WI38 (cell line): ENCODE results near the gene NAA60.

ENCODE experiments used
- H3K4me3 ChIP-seq: 2 replicates; pipeline ENCODE4 v1.5.1; 2011; ENCODE audit warnings: low read depth, mild to moderate bottlenecking, control low read depth, low read length
- TF ChIP-seq, protein P1 (sequence below): IDR thresholded peaks from 2 replicates; pipeline ENCODE4 v1.5.1; 2012; ENCODE audit warnings: low read depth, mild to moderate bottlenecking, control low read depth, low read length

NAA60 gene

DNA sequence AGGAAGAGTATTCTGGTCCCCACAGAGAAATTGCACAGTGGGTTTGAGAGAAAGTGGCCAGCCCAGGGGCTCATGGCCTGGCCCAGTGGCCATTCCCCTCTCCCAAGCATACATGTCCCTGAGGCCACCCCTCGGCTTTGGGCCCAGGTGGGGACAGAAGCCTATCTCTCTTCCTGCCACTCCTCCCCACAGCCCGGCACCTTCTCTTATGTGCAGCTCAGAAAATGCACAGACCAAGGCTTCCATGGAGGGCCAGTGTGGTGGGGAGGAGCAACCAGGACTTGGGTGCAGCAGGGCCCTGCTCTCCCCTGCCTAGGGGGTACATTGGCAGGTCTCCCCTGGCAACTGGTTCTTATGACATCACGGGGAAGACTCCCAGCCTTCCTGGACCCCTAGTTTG, 51.7 kb downstream of the NAA60 start, which contains the start of gene C16orf90:
C16orf90 (minus strand) TSS at position 314 of the 400 bp plus-strand sequence; CDS start at position 246, 68 bp downstream.
- TF ChIP-seq, protein P1, sequence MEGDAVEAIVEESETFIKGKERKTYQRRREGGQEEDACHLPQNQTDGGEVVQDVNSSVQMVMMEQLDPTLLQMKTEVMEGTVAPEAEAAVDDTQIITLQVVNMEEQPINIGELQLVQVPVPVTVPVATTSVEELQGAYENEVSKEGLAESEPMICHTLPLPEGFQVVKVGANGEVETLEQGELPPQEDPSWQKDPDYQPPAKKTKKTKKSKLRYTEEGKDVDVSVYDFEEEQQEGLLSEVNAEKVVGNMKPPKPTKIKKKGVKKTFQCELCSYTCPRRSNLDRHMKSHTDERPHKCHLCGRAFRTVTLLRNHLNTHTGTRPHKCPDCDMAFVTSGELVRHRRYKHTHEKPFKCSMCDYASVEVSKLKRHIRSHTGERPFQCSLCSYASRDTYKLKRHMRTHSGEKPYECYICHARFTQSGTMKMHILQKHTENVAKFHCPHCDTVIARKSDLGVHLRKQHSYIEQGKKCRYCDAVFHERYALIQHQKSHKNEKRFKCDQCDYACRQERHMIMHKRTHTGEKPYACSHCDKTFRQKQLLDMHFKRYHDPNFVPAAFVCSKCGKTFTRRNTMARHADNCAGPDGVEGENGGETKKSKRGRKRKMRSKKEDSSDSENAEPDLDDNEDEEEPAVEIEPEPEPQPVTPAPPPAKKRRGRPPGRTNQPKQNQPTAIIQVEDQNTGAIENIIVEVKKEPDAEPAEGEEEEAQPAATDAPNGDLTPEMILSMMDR, result no peak

GRCh38 chr16:3496386-3496785, 52.9 kb downstream of the NAA60 start:
- TF ChIP-seq, protein P1, result no peak
- H3K4me3 ChIP-seq, result no peak overlapping the region

More for the DNA sequence above, 51.7 kb downstream of the NAA60 start, which contains the start of gene C16orf90:
- H3K4me3 ChIP-seq, result no peak within 1 kb of the TSS

- TF ChIP-seq, protein P1, result no peak
- no peak overlapping the region for H3K4me3 ChIP-seq
These were observed 54.3 kb downstream of the NAA60 start for GRCh38 chr16:3497771-3498170.

DNA sequence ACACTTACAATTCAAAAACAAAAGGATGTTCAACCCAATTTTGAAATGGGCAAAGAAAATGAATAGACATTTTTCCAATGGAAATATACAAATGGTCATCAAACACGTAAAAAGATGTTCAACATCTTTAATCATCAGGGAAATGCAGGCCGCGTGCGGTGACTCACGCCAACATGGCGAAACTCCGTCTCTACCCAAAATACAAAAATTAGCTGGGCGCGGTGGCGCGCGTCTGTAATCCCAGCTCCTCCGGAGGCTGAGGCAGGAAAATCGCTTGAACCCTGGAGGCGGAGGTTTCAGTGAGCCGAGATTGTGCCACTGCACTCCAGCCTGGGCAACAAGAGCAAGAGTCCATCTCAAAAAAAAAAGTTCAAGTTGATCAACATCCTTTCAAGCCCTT, 55.5 kb downstream of the NAA60 start:
- no peak overlapping the region for H3K4me3 ChIP-seq
- TF ChIP-seq, protein P1, result no peak

DNA sequence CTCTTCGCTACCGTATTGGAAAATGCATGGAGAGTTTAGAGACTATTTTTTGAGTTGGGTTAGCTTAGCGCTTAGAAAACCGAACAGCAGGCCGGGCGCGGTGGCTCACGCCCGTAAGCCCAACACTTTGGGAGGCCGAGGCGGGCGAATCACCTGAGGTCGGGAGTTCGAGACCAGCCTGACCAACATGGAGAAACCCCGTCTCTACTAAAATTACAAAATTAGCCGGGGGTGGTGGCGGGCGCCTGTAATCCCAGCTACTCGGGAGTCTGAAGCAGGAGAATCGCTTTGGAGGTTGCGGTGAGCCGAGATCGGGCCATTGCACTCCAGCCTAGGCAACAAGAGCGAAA, 57.9 kb downstream of the NAA60 start:
- peak overlapping the region; percentile 81 for H3K4me3 ChIP-seq

DNA sequence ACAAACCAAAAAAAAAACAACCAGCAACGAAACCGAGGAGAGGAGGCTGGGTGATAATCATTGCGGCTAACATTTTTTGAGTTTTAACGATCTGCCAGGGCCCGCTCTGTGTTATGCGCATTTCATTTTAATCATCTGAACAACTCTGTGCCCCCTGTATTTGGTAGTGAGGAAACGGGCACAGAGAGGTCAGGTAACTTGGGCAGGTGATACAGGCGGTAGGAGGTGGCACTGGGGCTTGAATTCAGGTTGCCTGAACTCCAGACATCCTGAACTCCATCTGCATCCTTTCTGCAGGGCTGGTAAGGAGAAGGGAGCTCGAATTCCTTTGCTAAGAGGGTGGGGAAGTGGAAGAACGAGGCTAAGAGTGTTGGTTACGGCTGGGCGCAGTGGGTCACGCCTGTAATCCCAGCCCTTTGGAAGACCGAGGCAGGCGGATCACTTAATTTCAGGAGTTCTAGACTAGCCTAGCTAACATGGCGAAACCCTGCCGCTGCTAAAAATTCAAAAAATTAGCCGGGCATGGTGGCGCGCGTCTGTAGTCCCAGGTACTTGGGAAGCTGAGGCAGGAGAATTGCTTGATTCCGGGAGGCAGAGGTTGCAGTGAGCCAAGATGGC, 58.4 kb downstream of the NAA60 start:
- H3K4me3 ChIP-seq, result peak overlapping the region; percentile 81
- TF ChIP-seq, protein P1, result no peak

GRCh38 chr16:3503523-3503922, 60.0 kb downstream of the NAA60 start:
- TF ChIP-seq, protein P1, result no peak
- H3K4me3 ChIP-seq, result no peak overlapping the region

- no peak overlapping the region for H3K4me3 ChIP-seq
- TF ChIP-seq, protein P1, result no peak
These were observed 65.3 kb downstream of the NAA60 start for GRCh38 chr16:3508736-3509135.
